Ishikawa (cell line): ENCODE data around the gene ZNF622.

ENCODE experiments used
- EGR1 ChIP-seq: IDR thresholded peaks from 2 replicates; pipeline ENCODE4 v1.6.1; 2012
- TAF1 ChIP-seq: IDR thresholded peaks from 2 replicates; pipeline ENCODE4 v1.6.1; 2012; ENCODE audit warnings: low read depth, mild to moderate bottlenecking
- TF ChIP-seq, protein P1 (sequence below): IDR thresholded peaks from 2 replicates; pipeline ENCODE4 v1.6.1; 2012
- TF ChIP-seq, protein P2 (sequence below): IDR thresholded peaks from 2 replicates; pipeline ENCODE4 v1.6.1; 2012; ENCODE audit warnings: low read depth, mild to moderate bottlenecking

DNA sequence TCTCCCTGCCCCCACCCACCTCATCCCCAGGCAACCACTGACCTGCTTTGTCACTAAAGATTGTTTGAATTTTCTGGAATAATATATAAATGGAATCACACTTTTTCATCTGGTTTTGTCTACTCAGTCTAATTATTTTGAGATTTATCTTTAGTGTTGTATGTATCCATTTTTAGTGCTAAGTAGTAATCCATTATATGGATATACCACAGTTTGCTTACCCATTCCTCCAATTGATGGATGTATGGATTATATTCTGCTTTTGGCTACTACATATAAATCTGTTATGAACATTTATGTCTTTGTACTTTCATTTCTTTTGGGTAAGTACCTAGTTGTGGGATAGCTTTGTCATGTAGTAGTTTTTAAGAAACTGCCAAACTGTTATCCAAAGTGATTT is 14.5 kb upstream of the ZNF622 start:
- TF ChIP-seq, protein P1, sequence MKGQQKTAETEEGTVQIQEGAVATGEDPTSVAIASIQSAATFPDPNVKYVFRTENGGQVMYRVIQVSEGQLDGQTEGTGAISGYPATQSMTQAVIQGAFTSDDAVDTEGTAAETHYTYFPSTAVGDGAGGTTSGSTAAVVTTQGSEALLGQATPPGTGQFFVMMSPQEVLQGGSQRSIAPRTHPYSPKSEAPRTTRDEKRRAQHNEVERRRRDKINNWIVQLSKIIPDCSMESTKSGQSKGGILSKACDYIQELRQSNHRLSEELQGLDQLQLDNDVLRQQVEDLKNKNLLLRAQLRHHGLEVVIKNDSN = no peak
- TF ChIP-seq, protein P2, sequence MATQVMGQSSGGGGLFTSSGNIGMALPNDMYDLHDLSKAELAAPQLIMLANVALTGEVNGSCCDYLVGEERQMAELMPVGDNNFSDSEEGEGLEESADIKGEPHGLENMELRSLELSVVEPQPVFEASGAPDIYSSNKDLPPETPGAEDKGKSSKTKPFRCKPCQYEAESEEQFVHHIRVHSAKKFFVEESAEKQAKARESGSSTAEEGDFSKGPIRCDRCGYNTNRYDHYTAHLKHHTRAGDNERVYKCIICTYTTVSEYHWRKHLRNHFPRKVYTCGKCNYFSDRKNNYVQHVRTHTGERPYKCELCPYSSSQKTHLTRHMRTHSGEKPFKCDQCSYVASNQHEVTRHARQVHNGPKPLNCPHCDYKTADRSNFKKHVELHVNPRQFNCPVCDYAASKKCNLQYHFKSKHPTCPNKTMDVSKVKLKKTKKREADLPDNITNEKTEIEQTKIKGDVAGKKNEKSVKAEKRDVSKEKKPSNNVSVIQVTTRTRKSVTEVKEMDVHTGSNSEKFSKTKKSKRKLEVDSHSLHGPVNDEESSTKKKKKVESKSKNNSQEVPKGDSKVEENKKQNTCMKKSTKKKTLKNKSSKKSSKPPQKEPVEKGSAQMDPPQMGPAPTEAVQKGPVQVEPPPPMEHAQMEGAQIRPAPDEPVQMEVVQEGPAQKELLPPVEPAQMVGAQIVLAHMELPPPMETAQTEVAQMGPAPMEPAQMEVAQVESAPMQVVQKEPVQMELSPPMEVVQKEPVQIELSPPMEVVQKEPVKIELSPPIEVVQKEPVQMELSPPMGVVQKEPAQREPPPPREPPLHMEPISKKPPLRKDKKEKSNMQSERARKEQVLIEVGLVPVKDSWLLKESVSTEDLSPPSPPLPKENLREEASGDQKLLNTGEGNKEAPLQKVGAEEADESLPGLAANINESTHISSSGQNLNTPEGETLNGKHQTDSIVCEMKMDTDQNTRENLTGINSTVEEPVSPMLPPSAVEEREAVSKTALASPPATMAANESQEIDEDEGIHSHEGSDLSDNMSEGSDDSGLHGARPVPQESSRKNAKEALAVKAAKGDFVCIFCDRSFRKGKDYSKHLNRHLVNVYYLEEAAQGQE = no peak
- no peak for TF ChIP-seq TAF1
- no peak for TF ChIP-seq EGR1
